NOMO-1 treated with DMSO at 0.1 percent for 48 hours (cell line): ENCODE measurements around the gene SCP2.

ENCODE experiments used
- DNase-seq: peaks from one replicate; lab custom pipeline; 2025; ENCODE audit not compliant: unreplicated experiment; lab: John Stamatoyannopoulos, UW

The SCP2 gene

DNA sequence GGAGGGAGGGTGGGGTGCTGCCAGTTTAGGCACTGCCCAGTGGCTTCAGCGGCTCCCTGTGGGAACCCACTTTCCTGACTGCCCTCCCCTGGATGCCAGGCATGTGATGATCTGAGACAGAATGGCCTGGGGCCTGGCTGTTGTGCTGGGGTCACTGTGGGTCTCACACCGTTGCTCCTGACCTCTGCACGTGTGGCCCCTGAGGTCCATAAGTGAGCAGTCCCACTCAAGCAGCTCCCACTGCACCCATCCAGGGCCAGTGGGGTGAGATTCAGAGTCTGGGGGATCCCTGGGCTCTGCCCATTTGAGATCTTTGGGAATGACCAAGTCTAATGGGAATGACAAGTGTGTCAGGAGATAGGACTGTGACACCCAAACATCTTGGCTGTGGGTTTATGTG, 153.0 kb downstream of the SCP2 start:
- DNase-seq = no peak

DNA sequence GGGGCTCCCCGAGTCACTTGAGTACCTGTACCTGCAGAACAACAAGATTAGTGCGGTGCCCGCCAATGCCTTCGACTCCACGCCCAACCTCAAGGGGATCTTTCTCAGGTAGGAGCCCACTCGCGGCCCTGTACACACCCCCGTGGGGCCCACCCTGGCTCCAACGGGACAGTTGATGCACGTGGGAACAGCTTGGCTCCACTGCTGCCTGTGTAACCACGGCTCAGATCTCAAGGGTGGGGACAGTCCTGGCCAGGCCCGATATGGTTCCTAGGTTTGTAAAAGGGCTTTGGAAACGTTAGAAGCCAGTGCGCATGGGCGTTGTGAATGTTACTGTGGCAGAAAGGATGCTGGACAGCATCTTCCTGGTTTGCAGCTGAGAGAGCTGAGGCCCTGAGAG, 153.7 kb downstream of the SCP2 start:
- DNase-seq = no peak

DNA sequence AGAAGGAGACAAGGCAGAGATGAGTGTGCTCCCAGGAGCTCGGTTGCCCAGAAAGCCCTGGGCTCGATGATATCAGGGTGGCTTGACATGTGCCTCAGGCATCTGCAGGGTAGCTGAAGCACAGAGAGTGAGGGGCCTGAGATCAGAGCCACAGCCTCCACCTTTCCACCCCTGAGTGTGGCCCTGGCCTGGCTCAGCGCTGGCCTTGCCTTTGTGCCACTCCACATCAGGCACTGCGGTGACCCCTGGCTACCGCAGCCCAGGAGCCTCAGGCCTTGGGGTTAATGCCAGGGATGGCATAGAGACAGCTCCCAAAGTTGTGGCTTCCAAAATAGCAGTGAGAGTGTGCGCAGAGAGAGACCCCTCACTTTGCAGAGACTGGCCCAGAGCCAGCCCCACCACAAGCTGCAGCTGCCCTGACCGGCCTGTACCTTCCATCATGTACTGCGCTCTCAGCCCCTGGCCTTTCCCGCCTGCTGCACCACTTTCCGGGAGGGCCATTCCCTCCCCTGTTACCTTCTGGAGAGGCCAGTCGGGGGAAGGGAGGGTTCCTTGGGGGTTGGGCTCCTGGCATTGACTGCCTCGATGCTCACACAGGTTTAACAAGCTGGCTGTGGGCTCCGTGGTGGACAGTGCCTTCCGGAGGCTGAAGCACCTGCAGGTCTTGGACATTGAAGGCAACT, 154.4 kb downstream of the SCP2 start:
- DNase-seq = no peak

GRCh38 chr1:53082826-53083455, 155.9 kb downstream of the SCP2 start:
- DNase-seq = no peak

- no peak for DNase-seq
These were observed 156.8 kb downstream of the SCP2 start for GRCh38 chr1:53083636-53084588.

DNA sequence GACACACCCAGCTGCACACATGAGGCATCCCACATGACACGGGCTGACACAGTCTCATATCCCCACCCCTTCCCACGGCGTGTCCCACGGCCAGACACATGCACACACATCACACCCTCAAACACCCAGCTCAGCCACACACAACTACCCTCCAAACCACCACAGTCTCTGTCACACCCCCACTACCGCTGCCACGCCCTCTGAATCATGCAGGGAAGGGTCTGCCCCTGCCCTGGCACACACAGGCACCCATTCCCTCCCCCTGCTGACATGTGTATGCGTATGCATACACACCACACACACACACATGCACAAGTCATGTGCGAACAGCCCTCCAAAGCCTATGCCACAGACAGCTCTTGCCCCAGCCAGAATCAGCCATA, 157.5 kb downstream of the SCP2 start:
- DNase-seq = no peak

GRCh38 chr1:53085405-53085804, 158.3 kb downstream of the SCP2 start:
- DNase-seq = no peak

- DNase-seq = no peak
These were observed 159.5 kb downstream of the SCP2 start for GRCh38 chr1:53086491-53087070.

GRCh38 chr1:53087332-53088285, 160.5 kb downstream of the SCP2 start:
- DNase-seq = no peak

DNA sequence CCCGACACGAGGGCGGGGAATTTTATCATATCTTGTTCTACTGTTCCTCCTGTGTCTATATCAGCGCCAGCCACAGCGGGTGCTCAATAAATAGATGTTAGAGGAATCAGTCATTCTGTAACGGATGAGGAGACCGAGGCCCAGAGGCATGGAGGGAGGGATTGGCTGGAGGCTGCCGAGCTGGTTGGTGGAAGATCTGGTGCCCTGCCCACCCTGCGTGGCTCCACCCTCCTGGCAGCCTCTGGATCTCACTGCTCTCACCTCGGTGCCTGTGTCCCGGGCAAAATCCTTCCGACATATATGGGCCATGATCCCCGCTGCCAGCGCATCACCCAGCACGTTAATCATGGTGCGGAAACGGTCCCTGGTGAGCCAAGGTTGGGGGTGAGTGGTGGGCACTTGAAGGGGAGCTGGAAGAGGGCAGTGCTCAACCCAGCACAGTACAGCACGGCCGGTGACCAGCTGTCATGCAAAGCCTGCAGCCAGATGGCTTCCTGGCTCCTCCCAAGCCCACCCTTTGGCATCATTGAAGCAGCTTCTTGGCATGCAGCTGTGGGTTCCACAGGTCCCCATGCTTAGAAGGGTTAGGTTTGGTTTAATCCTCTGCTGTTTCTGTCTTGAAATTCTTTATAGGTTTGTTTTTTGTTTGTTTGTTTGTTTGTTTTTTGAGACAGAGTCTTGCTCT, 161.7 kb downstream of the SCP2 start:
- no peak for DNase-seq

- DNase-seq = no peak
These were observed 162.6 kb downstream of the SCP2 start for GRCh38 chr1:53089478-53090226.

GRCh38 chr1:53090227-53091147, 163.4 kb downstream of the SCP2 start:
- DNase-seq = no peak

DNA sequence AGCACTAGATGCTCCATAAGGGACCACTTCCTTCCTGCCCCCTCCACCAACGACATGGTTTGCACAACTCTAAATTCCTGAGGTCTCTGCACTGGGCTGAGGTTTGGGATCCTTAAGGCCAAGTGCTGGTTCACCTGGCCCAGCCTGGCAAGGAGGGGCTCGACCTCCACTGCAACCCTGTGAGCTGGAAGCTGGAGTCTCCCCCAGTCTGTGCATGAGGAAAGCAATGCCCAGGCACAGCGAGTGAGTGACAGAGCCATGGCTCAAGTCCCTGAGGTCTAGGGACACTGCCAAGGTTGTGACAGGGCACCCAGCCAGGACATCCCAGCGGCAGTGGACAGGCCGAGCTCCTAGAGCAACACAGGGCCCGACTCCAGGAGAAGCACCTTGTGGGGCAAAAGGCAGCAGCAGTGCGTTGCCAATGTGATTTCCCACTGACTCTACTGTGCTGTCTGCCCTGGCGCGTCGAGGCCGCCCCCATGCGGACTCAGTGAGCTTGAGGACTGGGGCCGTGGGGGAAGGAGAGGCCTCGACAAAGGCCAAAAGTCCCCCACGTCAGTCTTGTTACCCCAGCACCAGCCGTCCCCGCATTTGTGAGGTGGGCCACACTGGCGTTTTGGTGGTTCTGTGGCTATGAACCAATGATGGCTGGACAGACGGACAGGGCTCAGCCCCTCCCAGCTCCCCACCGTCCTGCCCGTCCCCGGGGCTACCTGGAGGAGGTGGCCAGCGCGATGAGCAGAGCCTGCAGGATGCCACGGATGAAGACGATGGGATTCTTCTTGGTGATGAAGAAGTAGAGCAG, 165.0 kb downstream of the SCP2 start:
- DNase-seq = no peak

DNA sequence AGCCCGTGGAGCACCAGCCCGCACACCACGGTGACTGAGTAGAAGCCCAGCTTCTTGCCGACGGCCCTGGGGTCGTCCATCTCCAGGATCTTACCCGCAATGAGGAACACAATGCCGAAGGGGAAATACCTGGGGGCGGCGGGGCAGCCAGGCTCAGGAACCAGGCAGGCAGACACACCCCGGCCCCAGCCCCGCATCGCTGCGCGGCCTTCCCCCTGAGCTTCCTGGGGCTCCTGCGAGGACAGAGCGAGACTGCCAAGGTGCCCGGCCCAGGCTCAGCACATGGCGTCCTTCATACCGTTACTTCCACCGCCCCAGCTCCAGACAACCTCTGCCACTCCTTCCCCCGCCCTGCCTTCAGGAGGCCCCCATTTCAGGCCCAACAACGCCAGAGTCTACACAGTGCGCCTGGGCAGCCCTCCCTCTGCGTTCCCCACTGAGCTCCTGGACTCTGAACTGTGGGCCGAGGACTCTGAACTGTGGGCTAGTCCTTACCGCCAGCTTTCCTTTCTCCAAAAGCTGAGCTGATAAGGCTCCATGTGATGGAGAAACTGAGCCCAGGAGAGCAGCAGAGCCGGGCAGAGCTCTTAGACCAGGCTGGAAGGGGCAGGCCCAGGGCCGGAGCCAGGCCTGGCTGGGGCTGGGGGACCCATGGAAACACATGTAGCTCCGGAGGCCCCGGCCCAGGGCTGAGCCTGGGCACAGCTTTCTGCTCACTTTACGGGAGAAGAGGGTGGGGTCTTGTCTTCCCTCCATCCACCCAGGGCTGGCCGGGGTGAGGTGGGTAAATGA, 165.8 kb downstream of the SCP2 start:
- no peak for DNase-seq

DNA sequence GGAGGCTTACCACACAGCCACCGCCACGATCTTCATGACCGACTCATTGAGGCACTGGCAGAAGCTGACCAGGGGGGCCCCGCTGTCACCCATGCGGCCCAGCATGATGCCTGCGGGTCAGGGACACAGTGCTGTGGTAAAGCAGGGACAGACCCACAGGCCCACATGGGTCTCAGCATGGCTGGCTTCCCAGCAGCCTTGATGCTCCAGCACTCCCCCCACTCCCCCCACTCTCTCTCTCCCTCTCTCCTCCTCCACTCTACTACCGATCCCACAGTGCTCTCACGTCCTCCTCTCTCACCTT, 166.3 kb downstream of the SCP2 start:
- DNase-seq = no peak

- no peak for DNase-seq
These were observed 166.9 kb downstream of the SCP2 start for GRCh38 chr1:53093778-53094532.
